Upper lobe of left lung (tissue), 6 donors: ENCODE data around the gene LSR. TPM values are rescaled to one million over a fixed set of nuclear protein-coding genes. Genes with fewer than 3 reads are reported as not detected.
A peak's percentile ranks its signal among the peaks of the same experiment; 100 is the strongest.

Source experiments
- ATAC-seq, 2 donors: fragments of 200-7000 bp; cut with Tn5 transposase; one replicate each; pipeline ENCODE4 v1.9.1; 2022; ENCODE audit warnings: mild to moderate bottlenecking in 2 of 2, moderate library complexity in 2 of 2; ENCODE audit not compliant: low FRiP score in 2 of 2
- DNase-seq, 2 donors: peaks; one replicate each; pipeline ENCODE4 v3.0.0-alpha.2; 2019 to 2020
- H3K27ac ChIP-seq, 4 donors: fragments of 200-600 bp; sonication (generic); one replicate each; pipeline ENCODE4 v1.5.1; 2016 to 2019
- H3K27me3 ChIP-seq, 4 donors: fragments of 200-600 bp; sonication (generic); one replicate each; pipeline ENCODE4 v1.5.1; 2017 to 2019
- H3K36me3 ChIP-seq, 4 donors: fragments of 200-600 bp; sonication (generic); one replicate each; pipeline ENCODE4 v1.5.1; 2016 to 2019
- H3K4me1 ChIP-seq, 4 donors: fragments of 200-600 bp; sonication (generic); one replicate each; pipeline ENCODE4 v1.5.1; 2018 to 2019
- H3K4me3 ChIP-seq, 4 donors: fragments of 200-600 bp; sonication (generic); one replicate each; pipeline ENCODE4 v1.5.1; 2017 to 2019; ENCODE audit warnings: mild to moderate bottlenecking in 2 of 4, moderate library complexity in 1 of 4
- H3K9me3 ChIP-seq, 4 donors: fragments of 200-600 bp; sonication (generic); one replicate each; pipeline ENCODE4 v1.5.1; 2018 to 2019
- CTCF ChIP-seq, 6 experiments: fragments of 450-650 bp in 4 of 6; fragments of 200-600 bp in 2 of 6; sonication (generic) in 2 of 6; IDR thresholded peaks; one replicate each; pipeline ENCODE4 v1.5.1; 2016 to 2019; ENCODE audit warnings: antibody characterized with exemption in 6 of 6
- EP300 ChIP-seq, 4 donors: sonication (generic); formaldehyde crosslinking; IDR thresholded peaks; one replicate each; pipeline ENCODE4 v1.5.1; 2017; ENCODE audit warnings: antibody characterized with exemption in 4 of 4, control low read depth in 2 of 4
- POLR2A ChIP-seq, 4 donors: fragments of 450-650 bp; IDR thresholded peaks; one replicate each; pipeline ENCODE4 v1.5.1; 2016 to 2017; ENCODE audit warnings: antibody characterized with exemption in 4 of 4, mild to moderate bottlenecking in 2 of 4
- POLR2AphosphoS5 ChIP-seq, 2 donors: sonication (generic); formaldehyde crosslinking; IDR thresholded peaks; one replicate each; pipeline ENCODE4 v1.5.1; 2017; ENCODE audit warnings: antibody characterized with exemption in 2 of 2
- WGBS, 2 donors: methylation state at CpG; one replicate each; pipeline ENCODE4 v1.1.5; 2017 to 2018; 5-methylcytosine and 5-hydroxymethylcytosine counted together
- total RNA-seq, 6 donors: library from RNA; depleted of rRNA in 4 of 6; stranded (reverse); fragments of >200 nt in 4 of 6; gene quantifications; one replicate each; pipeline versions ENCODE4 v1.1.0 to v1.2.1, GENCODE V29; 2016 to 2021
- donor health status: DM: no; HTN: no; CAD: no; lungs with moderate emphysema.
- donor health status: DM: no; HTN: yes; CAD: no; lungs with severe emphysema.

The LSR gene
- total RNA-seq, 6 donors from 2014 or later, result 54.5 to 151 (median 76.5) TPM

GRCh38 chr19:35204799-35205732, 43.7 kb upstream of the LSR start:
- peak in 1 of 2 donors; percentile 55 for DNase-seq

GRCh38 chr19:35205733-35206323, 43.0 kb upstream of the LSR start:
- ATAC-seq, result no peak
- Histone ChIP-seq H3K27ac (peak overlapping the region in 2 of 4 donors; percentile 23 to 66), H3K4me3 (no peak overlapping the region), H3K9me3 (no peaks in the 10 kb centered on the region), H3K4me1 (peaks cover 0 to 14% (median 4%) of the 10 kb centered on the region in 4 donors), H3K36me3 (no peaks in the 10 kb centered on the region), H3K27me3 (no peaks in the 10 kb centered on the region)
- no peak for TF ChIP-seq POLR2AphosphoS5 (IDR thresholded peaks at IDR 0.05)
- TF ChIP-seq POLR2A (IDR thresholded peaks at IDR 0.05), result no peak
- TF ChIP-seq EP300 (IDR thresholded peaks at IDR 0.05), result no peak
- no peak for DNase-seq
- WGBS, 2 donors, result 76% methylated on average over 6 of the region's 6 CpGs

More at GRCh38 chr19:35204799-35205732, 43.7 kb upstream of the LSR start:
- 67 to 73% methylated on average over 13 of the region's 13 CpGs for WGBS, 2 donors
- ATAC-seq, result peak in 1 of 2 donors; percentile 86
- Histone ChIP-seq H3K4me3 (no peak overlapping the region), H3K9me3 (no peaks in the 10 kb centered on the region), H3K27ac (peak overlapping the region in 1 of 4 donors; percentile 66), H3K27me3 (no peaks in the 10 kb centered on the region), H3K36me3 (no peaks in the 10 kb centered on the region), H3K4me1 (peaks cover 4 to 14% (median 7%) of the 10 kb centered on the region in 4 donors)
- no peak for TF ChIP-seq POLR2AphosphoS5 (IDR thresholded peaks at IDR 0.05)

DNA sequence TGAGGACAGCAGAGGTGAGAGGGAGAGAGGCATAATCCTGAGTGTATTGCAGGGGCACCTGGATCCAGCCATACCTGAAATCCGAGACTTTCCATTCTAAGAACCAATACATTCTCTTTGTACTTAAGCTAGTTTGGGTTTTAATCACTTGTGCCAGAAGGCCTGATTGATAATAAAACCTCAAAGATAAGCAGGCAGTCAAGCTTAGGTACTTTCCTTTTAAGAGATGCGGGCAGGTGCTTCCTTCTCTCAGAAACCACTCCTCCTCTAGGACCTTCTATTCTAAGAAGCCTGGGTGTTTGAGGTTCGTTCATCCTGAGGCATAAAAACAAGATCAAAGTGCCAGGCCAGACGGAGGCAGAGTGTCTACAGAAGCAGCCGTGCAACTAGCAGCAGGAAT, 42.4 kb upstream of the LSR start:
- ATAC-seq (no peak), DNase-seq (no peak)
- Histone ChIP-seq H3K27me3 (no peaks in the 10 kb centered on the region), H3K4me1 (peaks cover 5 to 19% (median 7%) of the 10 kb centered on the region in 4 donors), H3K36me3 (no peaks in the 10 kb centered on the region), H3K27ac (peak overlapping the region in 2 of 4 donors; percentile 64 to 66), H3K9me3 (no peaks in the 10 kb centered on the region), H3K4me3 (no peak overlapping the region)
- 51 to 60% methylated on average over 5 of the region's 5 CpGs for WGBS, 2 donors
- no peak for TF ChIP-seq CTCF (IDR thresholded peaks at IDR 0.05)
- no peak for TF ChIP-seq POLR2AphosphoS5 (IDR thresholded peaks at IDR 0.05)
- no peak for TF ChIP-seq POLR2A (IDR thresholded peaks at IDR 0.05)
- TF ChIP-seq EP300 (IDR thresholded peaks at IDR 0.05), result no peak

DNA sequence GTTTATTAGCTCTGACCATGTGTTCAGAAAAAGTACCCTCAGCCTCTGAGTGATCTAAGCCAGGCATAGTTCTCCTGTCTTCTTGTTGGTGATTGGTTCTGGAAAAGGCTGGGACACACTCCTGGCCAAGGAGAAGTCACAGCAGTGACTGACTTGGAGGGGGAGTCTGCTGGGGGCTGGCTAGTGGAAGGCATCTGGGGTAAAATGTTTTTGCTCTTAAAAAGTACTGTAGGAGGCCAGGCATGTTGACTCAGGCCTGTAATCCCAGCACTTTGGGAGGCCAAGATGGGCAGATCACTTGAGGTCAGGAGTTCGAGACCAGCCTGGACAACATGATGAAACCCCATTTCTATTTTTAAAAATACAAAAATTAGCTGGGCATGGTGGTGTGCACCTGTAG, 41.9 kb upstream of the LSR start:
- Histone ChIP-seq H3K27ac (peak overlapping the region in 2 of 4 donors; percentile 64 to 66), H3K9me3 (no peaks in the 10 kb centered on the region), H3K4me1 (peaks cover 10 to 24% (median 12%) of the 10 kb centered on the region in 4 donors), H3K4me3 (no peak overlapping the region), H3K36me3 (no peaks in the 10 kb centered on the region), H3K27me3 (no peaks in the 10 kb centered on the region)
- no peak for DNase-seq
- TF ChIP-seq POLR2A (IDR thresholded peaks at IDR 0.05), result no peak
- TF ChIP-seq EP300 (IDR thresholded peaks at IDR 0.05), result no peak
- no peak for TF ChIP-seq CTCF (IDR thresholded peaks at IDR 0.05)
- no peak for TF ChIP-seq POLR2AphosphoS5 (IDR thresholded peaks at IDR 0.05)
- ATAC-seq, result no peak
- WGBS, 2 donors, result 100% methylated on average over 1 of the region's 1 CpG

DNA sequence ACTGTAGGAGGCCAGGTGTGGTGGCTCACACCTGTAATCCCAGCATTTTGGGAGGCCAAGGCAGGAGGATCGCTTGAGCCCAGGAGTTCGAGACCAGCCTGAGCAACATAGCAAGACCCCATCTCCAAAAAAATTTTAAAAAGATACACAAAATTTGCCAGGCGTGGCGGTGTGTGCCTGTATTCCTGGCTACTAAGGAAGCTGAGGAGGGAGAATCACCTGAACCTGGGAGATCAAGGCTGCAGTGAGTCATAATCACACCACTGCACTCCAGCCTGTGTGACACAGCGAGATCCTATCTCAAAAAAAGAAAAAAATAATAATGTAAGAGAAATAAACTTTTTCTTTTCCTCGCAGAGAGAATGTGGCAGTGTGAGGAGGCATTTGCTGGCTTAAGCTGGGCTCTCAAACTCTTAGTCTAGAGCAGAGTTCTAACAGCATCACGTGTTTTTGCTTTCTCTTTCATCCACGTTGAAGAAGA, 41.4 kb upstream of the LSR start:
- TF ChIP-seq CTCF (IDR thresholded peaks at IDR 0.05), result no peak
- TF ChIP-seq POLR2A (IDR thresholded peaks at IDR 0.05), result no peak
- TF ChIP-seq POLR2AphosphoS5 (IDR thresholded peaks at IDR 0.05), result no peak
- TF ChIP-seq EP300 (IDR thresholded peaks at IDR 0.05), result no peak
- H3K4me1 ChIP-seq, result peaks cover 15 to 30% (median 17%) of the 10 kb centered on the region in 4 donors
- no peak for ATAC-seq
- no peaks in the 10 kb centered on the region for H3K36me3 ChIP-seq
- no peak overlapping the region for H3K4me3 ChIP-seq
- H3K27ac ChIP-seq, result no peak overlapping the region
- no peaks in the 10 kb centered on the region for H3K9me3 ChIP-seq
- DNase-seq, result no peak
- H3K27me3 ChIP-seq, result no peaks in the 10 kb centered on the region
- 75 to 79% methylated on average over 8 of the region's 8 CpGs for WGBS, 2 donors
